Measurements from ENCODE around the gene CKAP2.
A peak's percentile ranks its signal among the peaks of the same experiment; 100 is the strongest.
"Not testable (repeated sequence)": the region's sequence is repeated elsewhere in the genome, so short reads cannot be mapped to it uniquely, and the experiment has no call there.

Gene CKAP2, protein sequence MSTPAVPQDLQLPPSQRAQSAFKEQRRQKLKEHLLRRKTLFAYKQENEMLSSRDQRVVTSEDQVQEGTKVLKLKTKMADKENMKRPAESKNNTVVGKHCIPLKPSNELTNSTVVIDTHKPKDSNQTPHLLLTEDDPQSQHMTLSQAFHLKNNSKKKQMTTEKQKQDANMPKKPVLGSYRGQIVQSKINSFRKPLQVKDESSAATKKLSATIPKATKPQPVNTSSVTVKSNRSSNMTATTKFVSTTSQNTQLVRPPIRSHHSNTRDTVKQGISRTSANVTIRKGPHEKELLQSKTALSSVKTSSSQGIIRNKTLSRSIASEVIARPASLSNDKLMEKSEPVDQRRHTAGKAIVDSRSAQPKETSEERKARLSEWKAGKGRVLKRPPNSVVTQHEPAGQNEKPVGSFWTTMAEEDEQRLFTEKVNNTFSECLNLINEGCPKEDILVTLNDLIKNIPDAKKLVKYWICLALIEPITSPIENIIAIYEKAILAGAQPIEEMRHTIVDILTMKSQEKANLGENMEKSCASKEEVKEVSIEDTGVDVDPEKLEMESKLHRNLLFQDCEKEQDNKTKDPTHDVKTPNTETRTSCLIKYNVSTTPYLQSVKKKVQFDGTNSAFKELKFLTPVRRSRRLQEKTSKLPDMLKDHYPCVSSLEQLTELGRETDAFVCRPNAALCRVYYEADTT

DNA sequence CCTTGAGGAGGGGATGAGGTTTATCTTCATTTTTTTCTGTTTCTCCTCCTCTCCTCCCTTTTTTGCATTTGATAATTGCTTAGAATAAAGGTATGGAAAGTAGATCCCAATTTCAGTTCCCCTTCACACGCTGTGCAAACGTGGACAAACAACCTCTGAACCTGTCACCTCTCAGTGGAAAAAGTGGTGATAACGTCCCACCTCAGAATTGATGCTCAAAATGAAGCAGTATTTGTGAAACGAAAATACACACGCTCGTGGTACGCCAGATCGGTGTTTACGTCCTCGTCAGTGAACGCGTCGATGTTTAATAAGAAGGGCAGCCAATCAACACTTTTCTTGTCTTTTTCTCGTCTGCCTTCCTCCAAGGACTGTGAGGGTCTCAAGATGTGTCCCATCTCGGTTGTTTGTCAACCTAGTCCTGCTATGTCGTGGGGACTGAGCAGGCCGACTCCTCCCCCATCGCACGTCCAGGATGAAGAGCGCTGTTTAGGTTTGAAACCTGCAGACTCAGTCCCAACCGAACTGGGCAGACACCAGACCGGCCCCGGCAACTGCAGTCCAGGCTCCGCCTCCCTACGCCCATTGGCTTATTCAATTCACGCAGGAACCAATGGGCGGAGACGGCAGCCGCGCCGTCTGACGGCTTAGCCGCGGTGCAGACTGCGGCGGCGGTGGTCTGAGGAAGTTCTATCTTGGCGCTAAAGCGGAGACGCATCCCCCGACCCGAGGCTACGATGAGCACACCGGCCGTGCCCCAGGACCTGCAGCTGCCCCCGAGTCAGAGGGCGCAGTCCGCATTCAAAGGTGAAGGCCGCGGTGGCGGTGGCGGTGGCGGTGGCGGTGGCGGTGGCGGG lies at the start of gene CKAP2:
CKAP2 (plus strand) TSS at position 659 of the 857 bp plus-strand sequence; CDS start at position 738, 79 bp downstream.
- peak; percentile 97 for DNase-seq (ENCODE audit: low read depth, low spot score)

DNA sequence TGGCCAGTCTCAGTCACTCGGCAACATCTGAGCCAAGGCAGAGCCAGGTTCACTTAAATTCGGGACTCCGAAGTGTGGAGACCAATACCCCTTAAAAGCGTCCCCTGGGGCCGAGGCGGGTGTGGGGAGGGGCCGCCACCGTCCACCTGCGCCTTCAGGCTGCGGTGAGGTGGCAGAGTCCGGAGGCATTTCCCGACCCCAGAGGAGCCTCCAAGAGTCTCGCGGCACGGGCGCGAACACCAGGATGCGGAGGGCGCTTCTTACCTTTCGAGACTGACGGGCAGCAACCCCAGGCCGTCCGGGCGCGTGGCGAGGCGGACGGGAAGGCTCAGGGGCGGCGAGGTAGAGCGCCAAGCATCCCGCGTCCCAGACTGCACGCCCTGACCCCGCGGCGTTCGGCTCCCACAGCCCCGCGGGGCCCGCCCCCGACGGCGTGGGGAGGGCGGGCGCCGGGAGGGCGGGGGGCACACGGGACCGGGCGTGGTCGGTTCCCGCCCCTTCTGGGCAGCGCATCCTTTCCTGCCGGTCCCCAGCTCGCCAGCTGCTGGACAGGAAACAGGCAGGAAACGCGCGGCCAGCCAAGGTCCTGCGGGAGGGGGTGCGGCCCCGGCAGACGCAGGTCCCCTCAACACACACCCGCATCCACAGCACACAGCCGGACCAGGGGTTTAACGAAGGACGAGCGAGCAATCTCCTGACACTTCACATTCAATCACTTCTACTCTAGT lies 49.3 kb upstream of the CKAP2 start, which contains the start of gene THSD1:
THSD1 (minus strand) TSS at position 406 of the 728 bp plus-strand sequence. CDS start 3,572 bp downstream, outside the sequence.
- DNase-seq (ENCODE audit: low read depth, low spot score): peak; percentile 26

DNA sequence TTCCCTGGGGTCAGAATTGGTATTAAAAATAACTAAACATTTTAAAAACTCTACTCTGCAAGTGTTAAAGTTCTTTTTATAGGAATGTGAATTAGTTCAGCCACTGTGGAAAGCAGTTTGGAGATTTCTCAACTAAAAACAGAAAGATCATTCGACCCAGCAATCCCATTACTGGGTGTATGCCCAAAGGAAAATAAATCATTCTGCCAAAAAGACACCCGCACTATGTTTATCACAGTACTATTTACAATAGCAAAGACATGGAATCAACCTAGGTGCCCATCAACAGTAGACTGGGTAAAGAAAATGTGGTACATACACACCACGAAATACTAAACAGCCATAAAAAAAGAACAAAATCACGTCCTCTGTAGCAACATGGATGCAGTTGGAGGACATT lies 48.6 kb upstream of the CKAP2 start:
- no peak for DNase-seq (ENCODE audit: low read depth, low spot score)

DNA sequence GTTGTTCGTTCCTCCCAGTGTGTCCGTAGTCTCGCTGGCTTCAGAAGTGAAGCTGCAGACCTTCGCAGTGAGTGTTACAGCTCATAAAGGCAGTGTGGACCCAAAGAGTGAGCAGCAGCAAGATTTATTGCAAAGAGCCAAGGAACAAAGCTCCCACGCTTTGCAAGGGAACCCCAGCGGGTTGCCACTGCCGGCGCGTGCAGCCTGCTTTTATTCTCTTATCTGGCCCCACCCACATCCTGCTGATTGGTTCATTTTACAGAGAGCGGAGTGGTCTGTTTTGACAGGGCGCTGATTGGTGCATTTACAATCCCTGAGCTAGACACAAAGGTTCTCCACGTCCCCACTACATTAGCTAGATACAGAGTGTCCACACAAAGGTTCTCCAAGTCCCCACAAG lies 47.8 kb upstream of the CKAP2 start:
- DNase-seq (ENCODE audit: low read depth, low spot score): not testable (repeated sequence)

- DNase-seq (ENCODE audit: low read depth, low spot score): not testable (repeated sequence)
Measured at GRCh38 chr13:52408071-52408658, 47.1 kb upstream of the CKAP2 start.

DNA sequence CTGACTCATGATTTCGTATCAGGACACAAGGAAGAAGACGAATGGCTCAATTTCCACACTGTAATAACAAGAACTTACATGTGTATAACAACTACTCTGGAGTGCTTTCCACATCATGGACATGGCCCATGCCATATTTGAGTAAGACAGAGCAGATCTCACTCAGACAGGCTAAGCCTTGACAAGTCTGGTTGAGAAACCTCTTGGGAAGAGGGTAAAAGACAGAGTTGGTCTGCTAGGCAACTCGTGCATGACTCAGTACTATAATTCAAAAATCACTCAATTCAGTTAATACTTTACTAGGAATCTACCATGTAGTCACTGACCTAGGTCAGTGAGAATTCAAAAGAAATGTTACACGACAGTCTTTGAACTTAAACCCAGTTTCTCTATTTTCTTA lies 43.6 kb upstream of the CKAP2 start:
- no peak for DNase-seq (ENCODE audit: low read depth, low spot score)

GRCh38 chr13:52412128-52412527 lies 43.1 kb upstream of the CKAP2 start:
- DNase-seq (ENCODE audit: low read depth, low spot score): no peak

GRCh38 chr13:52414051-52414450 lies 41.2 kb upstream of the CKAP2 start:
- no peak for DNase-seq (ENCODE audit: low read depth, low spot score)

GRCh38 chr13:52414963-52415362 lies 40.3 kb upstream of the CKAP2 start:
- no peak for DNase-seq (ENCODE audit: low read depth, low spot score)

DNA sequence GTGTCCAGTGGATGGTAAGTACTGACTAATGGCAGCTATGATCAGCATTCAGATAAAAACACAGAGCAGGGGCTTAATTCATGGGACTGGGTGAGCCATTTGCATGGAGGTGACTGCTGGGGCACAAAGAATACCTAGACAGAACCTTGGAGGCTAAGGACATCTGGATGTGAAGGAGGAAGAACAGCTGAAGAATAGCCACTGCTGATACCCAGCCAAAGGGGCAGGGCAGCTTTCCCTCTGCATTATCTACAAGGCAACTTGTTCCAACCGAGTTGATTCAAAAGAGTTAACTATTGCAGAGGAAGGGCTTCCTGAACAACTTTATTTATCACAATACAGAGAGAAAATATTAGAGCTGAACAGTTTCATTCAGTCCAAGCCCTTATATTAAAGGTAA lies 36.2 kb upstream of the CKAP2 start:
- DNase-seq (ENCODE audit: low read depth, low spot score): no peak

DNA sequence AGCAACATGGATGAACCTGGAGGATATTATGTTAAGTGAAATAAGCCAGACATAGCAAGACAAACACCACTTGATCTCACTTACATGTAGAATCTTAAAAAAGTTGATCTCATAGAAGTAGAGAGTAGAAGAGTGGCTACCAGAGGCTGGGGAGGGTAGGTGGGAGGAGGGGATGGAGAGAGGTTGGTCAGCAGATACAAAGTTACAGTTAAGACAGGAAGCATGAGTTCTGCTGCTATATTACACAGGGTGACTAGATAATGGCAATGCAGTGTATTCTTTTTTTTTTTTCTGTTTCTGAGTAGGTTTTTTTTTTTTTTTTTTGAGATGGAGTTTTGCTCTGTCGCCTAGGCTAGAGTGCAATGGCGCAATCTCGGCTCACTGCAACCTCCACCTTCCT lies 34.1 kb upstream of the CKAP2 start:
- no peak for DNase-seq (ENCODE audit: low read depth, low spot score)

GRCh38 chr13:52428295-52428694 lies 27.0 kb upstream of the CKAP2 start:
- no peak for DNase-seq (ENCODE audit: low read depth, low spot score)

GRCh38 chr13:52432456-52432855 lies 22.8 kb upstream of the CKAP2 start:
- DNase-seq (ENCODE audit: low read depth, low spot score): no peak

DNA sequence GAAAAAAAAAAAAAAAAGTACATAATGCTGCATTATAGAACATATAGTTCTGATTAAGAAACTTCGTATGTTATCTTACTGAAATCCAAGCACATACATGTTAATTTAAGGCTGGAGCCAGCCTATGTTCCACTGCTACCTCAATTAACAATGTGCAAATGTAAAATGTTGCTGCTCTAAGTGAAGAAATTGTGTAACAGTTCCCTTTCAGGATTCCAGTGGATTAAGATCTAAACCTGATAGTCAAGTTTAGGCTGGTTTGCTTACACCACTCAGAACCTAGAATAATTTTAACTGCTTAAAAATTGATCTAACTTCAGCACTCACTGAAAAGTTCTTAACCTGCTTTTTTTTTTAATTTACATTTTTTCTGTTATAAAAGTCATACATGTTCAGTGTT lies 9.0 kb upstream of the CKAP2 start:
- no peak for DNase-seq (ENCODE audit: low read depth, low spot score)

DNA sequence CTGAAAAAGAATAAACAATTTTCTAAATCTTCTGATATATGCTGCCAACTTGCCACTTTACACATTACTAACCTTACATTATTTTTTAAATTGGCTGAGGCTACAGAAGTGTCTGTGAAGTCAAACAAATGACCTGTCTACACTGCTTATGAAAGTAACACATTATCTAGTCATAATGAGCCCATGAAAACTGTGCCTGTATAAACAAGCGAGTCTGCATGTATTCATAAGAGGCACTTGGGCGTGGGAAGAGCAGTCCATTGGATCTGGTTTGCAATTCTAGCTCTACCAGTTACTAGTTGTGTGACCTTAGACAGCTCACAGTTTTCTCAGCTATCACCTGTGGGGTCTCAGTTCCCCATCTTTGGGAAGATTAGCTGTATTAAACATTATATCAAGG lies 7.9 kb upstream of the CKAP2 start:
- DNase-seq (ENCODE audit: low read depth, low spot score): no peak

DNA sequence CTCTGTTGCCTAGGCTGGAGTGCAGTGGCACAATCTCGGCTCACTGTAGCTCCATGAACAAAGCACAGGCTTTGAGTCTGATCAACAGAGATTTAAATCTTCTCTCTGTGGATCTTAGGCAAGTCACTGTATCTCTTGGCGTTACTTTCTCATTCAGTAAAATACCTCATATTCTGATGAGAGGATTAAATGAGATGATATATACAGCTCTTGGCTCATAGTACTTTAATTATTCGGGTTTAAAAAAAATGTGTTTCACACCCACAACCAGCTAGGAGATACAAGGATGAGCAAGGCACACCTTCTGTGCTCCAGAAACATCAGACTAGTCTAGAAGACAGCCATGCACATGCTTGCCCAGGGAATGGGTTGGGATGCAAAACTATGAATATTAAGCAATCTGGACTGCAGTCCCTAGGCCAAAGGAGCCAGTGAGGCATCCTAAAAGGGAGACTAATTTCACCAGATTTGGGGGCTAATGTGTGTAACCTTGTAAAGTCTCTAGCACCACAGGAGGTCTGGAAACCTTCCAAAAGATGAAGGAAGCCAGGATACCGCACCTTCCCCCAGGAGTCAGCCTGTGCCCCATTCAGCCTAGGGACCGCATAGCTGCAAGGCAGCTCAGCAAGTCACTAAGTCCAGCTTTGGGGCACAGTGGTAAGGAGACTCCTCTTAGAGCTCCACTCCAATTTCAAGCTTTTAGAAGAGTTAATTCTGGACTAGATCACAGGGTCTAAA lies 7.3 kb upstream of the CKAP2 start:
- DNase-seq (ENCODE audit: low read depth, low spot score): peak; percentile 33

DNA sequence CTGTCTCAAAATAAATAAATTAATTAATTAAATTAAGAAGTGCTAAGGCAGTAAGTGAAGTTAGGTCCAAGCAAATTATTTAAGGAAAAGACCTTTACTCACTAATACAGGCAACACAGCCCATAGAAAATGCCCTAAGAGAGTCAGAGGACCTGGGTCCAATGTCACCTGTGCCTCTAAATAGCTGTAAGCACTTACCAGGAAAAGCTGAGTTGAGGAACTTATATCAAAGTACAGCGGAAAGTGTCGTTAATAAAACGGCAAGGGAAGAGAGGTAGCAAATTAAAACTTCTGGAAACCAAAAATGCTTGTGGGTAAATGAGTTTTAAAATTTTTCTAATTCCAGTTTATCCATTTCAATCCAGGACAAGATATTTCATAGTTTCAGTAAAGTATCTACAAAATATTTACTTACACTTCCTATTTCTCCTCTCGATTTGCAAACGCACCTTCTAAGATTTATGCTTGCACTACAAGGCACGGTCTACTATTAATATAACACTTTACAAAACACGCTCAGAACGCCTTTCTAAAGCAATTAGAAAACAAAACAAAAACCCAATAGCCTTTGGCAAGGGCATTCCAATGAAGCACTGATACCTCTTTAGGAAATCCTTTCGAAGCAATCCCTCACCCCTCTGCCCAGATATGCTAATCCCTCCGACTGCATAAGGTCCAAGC lies 5.8 kb upstream of the CKAP2 start:
- DNase-seq (ENCODE audit: low read depth, low spot score): no peak

GRCh38 chr13:52450012-52450792 lies 5.1 kb upstream of the CKAP2 start, which contains the start of gene VPS36:
Gene VPS36, minus strand, starts transcription at chr13:52450634. Its CDS starts 40 bp downstream, at chr13:52450594.
- peak; percentile 98 for DNase-seq (ENCODE audit: low read depth, low spot score)

DNA sequence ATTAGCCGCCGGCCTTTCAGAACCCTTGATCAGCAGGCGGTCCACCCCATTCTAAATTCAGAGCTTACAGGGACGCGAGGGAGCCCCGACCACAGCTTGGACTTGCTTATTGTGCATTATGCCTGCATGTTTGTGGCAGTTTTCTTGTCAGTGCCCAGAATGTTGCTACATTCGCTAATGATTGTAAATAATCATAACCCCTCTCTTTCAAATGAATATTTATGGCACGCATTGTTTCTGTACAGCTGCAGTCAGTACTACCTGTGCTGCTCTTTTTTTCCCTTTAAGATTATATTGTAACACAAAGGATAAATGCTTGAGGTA lies 4.5 kb upstream of the CKAP2 start:
- no peak for DNase-seq (ENCODE audit: low read depth, low spot score)
